Measurements from ENCODE around the gene KRT7.

Gene KRT7

DNA sequence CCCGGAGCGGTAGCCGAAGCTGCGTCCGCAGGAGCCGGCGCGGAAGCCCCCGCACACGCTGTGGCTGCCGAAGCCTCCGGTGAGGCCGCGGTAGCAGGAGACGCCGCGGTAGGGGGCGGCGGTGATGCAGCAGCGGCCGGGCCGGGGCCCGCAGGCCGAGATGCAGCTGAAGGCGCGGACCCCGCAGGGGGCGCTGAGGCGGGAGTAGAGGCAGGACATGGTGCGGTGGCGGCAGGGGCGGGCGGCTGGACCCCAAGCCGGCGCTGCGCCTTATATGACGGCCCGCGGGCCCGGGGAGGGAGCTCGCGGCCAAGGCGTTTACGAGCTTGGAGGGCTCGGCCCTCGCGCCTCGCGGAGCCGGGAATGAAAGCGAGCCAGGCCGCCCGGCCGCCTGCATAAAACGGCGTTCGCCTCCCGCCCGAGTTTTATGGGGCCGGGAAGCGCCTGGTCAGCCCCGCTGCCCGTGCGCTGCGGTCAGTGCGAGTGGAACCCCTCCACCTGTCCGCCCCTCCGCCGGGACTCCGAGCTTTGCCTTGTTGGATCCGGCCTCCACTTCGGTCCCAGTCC, 25.4 kb downstream of the KRT7 start:
- no peak for DNase-seq

DNA sequence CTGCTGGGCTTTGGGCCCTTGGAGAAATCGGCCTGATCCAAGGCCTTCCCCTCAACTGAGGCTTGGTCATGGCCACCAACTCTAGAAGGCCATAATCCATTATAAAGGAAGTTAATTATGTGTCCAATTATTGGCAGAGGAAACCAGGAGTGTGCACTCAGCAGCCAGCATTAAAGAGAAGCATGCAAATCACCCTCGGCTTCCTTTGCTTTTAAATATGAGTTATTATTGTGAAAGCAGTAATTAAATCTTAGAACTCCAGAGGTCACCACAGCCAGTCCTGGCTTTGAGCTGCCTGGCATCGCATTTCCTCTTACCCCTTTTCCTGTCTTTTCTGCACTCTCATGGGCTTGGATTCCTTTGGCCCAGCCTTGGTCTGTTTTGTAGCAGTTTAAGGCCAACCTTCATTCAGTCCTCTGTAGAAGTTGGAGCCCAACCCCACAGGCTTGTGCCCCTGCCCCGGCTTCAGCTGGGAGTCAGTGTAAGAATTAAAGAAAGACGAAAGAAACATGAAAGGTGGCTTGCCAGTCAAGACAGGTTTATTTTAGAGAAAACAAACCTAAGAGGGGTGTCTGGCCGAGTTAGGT, 26.7 kb downstream of the KRT7 start:
- no peak for DNase-seq

DNA sequence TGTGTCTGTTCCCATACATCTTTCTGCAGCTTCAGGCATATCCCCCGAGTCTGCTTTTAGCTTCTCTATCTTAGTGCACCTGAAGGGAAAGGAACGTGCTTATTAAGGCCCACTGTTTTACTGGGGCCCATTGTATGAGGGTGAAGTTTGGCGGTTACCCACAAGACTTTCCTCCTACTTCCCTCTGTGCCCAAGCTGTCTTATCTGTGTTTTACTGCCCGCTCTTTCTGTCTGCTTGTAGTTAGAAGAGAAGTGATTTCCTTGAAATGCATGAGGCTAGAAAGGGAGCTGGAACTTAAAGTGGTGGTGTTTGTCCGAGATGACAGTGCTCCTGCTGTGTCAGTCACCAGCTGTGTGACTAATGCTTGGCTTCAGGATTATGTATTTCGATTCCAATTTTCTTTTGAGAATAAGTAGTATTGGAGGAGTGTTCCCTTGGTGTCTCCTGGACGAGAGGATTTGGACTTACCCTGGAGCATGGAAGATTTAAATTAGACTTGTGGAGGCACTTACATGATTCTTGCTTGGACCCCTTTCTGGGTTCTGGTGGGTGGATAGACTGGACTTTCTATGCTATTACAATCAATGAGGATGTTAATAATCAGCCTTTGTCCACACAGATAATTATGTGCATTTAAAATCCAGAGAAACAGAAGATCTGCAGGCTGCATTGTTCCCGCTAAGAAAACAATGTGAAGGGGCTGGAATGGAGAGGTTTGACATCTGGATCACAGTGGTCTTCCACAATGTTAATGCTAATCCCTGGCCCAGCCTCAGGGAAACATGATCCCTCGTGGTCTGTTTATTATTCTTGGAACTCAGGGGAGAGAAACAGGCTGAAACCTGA, 27.5 kb downstream of the KRT7 start:
- DNase-seq: no peak

DNA sequence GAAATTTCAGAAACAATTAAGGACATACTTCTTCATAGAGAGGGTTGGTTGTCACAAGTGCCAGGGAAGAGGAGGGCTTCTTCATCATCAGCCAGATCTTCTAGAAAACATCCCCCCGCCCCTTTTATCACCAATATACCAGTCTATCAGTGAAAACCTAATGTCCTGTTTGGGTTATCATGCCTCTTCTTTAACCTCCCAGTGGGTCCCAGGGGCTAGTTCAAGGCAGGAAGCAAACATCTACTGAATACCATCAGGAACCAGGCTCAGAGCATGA, 28.1 kb downstream of the KRT7 start:
- no peak for DNase-seq

DNA sequence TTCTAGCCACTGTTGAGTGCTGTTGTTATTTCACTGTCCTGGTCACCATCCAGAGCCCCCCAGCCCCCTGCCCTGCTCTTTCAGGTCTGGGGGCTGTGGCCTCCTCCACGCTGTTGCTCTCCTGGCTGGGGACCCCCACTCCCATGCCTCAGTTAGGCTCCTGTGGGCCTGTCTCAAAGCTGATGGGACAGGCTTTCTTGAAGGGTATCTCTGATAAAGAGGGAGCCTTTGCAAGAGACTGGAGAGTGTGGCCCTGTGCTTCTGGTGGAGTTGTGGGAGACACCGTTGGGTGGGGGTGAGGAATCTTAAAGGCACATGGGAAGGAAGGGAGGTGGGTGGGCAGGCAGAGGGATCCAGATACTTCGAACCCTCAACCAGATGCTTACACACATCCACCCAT, 29.2 kb downstream of the KRT7 start:
- DNase-seq: no peak

DNA sequence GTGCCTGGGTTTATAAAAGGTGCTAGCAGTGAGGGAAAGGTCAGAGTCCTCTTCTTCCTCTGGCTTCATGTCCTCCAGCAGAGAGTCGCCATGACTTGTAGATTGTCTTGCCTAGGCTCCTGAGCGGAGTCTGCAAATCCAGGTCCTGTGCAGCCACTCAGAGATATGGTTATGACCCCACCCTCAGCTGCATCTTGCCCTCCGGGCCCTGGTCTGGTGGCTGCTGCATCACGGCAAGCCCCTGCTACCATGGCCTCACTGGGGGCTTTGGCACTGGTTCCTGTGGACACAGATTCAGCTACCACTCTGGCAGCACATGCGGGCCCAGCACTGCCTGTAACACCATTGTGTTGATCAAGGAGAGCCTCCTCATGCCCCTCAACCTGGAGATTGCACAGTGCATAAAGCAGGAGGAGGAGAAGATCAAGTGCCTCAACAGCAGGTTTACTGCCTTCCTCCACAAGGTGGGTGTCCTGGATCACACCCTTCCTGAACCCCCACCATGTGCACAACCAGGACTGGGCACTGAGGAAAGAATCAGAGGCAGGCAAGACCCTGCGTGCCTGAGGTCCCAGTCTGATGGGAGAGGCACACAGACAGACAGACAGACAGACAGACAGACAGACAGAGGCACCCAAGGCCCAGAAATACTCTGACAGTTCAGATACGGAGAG, 30.9 kb downstream of the KRT7 start:
- no peak for DNase-seq

DNA sequence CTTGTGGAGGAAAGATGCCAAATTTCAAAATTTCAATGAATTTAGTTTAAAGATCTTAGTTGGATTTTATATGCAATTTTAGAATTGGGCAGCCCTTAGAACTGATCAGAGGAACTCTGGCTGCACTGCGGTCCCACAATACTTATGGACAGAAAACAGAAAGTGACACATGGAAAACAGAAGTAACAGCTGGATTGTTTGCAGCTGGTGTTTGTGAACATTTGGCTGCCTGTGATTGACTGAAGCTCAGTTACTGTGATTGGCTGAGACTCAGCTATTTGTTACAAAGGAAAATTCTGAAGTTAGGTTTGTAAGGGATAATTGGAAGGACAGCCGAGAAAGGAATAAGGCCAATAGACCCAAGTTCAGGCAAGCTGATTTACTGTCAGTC, 31.4 kb downstream of the KRT7 start:
- no peak for DNase-seq

DNA sequence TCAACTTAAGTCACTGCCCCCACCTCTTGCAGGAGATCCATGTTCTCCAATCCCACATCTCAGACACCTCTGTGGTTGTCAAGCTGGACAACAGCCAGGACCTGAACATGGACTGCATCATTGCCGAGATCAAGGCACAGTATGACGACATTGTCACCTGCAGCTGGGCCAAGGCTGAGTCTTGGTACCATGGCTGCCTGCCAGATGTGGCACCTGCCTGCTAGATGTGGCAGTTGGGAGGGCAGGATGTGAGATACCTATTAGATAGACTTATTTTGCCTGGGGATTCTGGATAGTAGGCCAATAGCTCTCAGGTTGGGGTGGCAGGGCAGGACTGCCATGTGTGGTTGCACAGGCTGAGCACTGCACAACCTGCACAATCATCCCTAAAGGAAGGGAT, 33.5 kb downstream of the KRT7 start:
- no peak for DNase-seq

DNA sequence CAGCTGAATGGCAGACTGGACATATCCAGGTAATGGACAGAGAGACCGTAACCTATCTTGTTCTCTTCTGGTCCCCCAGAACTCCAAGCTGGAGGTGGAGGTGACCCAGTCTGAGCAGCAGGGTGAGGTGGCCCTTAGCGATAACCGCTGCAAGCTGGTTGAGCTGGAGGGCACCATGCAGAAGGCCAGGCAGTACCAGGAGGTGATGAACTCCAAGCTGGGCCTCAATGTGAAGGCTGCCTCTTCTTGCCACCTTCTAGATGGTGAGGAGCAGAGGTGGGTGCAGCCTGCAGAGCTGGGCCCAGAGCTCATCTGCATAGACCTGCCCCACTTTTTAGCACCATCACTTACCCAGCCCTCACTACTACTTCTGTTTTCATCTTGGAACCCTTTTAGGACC, 34.2 kb downstream of the KRT7 start:
- DNase-seq: no peak

DNA sequence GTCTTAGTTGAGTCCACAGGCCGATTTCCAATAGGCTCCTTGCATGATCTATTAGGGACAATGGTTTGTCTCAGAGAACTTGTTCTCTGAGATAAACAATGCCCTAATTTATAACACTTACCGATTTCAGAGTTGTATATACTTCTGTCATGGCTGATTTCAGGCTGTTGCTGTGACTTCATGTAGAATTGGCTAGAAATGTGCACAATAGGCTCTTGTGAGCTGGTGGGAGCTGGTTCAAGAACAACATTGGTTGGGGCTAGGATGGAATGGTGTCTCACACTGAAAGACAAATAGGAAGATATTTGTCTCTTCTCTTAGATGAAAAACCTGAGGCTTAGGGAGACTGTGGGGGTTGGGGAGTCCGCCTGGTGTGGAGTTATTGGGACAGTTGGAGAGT, 34.7 kb downstream of the KRT7 start:
- no peak for DNase-seq

DNA sequence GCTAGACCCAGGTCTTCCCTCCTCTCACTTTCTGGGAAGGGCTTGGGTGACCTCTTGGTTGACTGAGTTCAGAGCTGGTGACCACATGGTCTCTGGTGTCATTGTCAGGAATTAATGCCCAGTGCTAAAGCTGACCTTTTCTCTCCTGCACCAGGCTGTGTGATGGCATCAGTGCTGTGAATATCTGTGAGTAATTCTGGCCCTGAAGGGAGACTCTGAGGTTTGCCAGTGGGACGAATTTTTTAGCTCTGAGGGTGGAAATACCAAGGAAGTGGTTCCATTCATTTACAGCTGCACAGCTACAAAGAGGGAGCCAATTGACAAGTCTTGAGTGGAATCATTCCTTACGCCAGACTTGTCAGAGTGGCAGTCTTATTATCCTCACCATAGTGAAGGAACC, 35.2 kb downstream of the KRT7 start:
- DNase-seq: no peak

DNA sequence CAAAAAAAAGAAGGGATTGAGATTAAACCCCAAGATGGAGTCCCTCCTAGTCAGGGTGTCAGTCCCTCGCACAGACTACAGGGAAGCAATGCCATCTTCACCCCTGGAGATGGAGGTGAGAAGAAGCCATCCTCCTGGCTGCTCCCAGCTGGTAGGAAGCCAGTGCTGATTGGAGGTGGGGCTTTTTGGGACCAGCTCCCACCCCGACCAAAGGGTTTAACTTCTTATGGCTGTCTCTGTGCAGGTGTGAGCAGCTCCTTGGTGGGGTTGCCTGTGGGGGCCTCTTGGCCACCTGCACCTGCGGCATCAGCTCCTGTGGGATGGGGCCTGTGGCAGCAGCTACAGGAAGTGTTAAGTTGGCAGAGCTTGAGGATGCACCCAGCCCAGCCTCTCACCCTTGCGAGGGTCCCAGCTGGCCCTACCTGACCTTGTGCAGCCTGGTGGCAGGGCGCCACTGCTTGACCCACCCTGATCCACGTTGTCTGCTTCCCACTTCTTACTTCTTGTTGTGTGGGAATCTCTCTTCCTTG, 37.6 kb downstream of the KRT7 start:
- no peak for DNase-seq

DNA sequence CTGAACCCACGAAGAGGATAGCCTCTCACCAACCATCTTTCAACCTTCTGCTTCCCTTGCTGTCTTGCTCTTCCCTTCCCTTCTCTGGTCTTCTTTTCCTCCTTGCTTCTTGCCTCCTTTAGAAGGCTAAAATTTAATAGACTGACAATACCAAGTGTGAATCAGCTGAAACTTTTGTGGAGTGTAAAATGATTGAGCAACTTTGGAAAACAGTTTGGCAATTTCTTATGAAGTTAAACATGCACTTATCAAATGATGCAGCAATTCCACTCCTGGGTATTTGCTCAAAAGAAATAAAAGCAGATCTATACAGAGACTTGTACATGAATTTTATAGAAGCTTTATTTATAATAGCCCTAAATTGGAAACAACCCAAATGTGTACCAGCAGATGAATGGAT, 38.1 kb downstream of the KRT7 start:
- DNase-seq: no peak

DNA sequence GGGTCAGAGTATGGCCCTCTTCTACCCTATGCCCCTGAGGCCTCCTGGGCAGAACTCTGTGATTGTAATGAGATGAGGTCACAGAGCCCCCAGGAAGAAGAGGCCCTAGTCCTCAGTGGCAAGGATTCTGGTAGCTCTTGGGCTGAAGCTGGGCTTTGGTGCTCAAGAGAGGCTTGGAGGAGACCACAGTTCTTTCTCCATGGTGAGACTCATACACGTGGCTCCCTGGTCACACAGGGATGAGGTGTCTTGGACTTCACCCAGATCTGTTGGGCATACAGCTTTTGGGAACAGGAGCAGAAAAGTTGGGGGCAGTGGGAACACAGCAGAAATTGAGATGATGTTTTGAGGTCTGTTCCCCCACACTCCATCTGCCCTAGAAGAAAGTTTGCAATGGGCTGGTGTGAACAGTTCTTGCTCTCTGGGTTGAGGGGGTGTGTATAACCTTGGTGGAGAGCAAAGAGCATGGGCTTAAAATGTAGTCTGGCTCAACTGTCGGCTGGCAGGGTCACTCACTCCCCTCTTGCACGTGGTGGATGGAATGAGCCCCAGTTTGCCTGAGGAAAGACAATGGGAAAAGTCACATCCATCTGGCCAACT, 41.6 kb downstream of the KRT7 start, which contains the start of gene KRT86:
KRT86 (plus strand) TSS at position 125 of the 600 bp plus-strand sequence. CDS start 27,272 bp downstream, outside the sequence.
- no peak for DNase-seq

DNA sequence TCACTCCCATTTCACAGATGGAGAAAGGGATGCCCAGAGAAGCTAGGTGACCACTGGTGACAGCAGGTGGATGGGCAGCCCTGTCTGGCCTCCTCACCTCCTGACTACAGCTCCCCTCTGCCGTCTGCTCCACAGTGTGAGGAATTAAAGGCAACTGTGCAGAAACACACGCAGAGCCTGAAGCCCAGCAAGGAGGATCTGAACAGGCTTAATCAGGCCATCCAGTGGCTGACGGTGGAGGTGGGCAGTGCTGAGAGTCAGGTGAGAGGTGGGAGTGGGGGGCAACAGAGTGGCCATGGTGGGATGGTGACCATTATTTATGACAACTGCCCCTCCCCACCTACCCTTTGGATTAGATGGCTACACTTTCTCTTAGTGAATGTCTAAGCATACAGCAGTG, 42.6 kb downstream of the KRT7 start:
- DNase-seq: no peak

DNA sequence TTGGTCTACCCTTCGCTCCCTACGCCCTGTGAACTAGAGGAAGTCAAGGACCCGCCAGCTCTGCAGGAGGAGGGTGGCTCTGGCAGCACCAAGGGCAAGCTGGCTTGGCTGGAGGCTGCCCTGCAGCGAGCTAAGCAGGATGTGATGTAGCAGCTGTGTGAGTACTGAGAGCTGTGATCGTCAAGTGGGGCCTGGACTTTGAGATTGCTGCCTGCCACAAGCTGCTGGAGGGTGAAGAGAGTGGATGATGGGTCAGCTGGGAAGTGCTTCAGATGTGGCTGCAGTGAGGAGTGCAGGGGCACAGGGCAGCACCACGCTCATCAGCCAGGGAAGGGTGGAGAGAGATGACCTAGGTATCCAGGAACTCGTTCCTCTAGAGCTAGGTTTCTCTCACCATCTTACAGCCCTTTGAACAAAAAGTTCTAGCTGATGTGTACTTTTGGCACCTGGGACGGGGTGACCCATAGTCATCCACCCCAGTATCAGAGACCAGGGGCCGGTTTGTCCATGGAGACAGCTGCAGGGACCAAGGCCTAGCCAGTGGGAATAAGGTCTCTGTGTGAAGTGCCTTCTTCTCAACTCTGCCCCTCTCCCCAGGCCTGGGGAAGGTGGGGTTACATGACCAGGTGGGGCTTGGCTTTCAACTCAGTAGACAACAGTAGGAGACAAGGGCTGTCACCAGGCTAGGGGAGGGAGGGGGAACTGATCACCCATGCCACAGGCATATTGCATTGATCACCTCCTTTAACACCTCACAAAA, 44.6 kb downstream of the KRT7 start:
- DNase-seq: no peak

DNA sequence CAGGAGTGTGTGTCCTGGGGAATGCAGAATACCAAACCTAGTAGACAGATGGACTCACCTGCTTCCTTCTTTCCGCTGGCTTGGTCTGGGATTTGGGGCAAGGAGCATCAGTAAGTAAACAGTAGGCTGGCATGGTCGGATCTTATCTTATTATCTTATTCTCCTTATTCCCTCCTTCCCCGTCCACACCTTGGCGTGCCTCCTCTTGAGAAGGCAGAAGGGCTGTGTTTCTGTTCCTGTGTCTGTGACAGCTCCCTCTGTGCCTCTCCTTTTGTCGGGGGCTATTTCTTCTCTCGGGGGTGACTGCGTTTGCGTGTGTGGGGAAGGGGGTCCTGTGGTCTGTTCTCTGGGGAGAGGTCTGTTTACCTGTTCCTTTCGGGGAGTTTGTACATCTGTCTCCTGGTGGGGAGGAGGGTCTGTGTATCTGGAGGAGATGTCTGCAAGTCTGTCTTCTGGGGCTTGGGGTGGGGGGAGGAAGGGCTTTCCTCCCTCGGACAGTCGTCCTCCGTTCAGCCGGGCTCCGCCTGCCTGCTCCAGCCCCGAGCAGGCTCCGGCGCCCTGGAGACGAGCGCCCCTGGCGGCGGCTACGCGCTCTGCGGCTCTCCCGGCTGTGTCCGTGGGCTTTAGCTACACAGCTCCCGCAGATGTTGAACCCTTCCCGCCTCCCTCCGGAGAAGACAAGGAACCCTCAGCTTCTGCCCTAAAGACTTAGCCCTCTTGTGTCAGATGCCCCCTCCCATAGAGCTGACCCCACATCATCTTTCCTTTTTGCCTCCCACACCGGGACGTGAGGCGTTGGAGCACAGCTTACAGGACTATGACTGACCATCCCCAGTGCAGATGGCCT, 45.8 kb downstream of the KRT7 start:
- peak; percentile 79 to 83 for DNase-seq

DNA sequence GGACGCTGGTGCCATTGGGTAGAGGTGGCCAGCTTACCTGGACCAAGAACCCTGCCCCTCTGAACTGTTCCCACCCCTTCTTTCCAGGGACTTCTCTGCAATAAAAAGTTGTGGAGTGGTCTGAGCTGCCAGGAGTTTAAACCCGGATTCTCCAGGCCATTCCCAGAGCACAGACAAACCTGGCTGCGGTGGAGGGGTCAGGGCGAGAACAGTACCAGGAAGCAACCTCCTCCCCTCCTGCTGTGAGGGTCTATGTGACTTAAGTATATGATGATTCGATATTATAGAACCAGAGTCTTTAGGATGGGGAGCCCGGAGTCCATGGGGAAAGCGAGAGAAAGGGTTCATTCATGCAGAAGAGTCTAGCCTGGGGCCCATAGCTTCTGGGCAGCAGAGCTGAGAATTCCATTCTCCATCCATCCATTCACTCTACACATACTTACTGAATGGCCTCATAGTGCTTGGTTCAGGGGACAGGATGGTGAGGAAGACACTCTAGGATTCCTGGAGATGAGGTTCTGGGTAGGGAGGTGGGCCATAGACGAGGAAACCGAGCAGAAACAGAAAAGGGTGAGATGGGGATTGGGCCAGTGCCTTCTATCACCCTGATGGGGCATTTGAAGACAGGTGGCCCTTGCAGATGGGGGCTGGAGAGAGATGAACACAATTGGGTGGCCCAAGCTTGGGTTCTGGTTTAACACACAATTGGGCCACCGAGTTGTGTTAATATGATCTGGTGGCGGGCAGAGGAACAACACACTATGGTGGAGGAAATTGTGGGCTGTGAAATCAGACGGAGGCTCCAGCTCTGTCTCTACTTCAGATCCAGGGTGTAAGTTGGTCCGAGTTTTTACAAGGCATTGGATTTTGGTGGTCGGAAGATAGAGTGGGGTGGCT, 46.6 kb downstream of the KRT7 start:
- DNase-seq: no peak

DNA sequence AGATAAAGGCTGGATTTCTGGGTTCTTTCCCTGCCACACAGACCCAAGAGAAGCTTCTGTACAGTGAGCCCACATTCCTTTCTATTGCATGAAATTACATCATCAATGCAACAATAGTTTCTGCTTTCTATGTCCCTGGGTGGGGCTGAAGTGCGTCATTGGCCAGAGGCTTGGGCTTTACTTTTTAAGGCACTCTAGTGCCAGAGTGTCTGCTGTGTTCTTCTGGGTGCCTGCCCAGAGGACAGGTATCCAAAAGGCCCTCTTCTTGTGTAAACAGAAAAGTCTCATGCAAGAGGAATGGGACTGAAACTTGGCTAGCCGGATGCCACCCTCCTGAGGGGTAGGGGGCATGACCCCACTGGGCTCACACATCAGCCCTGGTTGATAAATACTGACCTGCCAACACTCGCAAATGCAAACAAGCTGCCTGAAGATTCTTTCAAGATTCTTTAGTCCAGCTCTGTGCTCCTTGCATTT, 47.3 kb downstream of the KRT7 start:
- DNase-seq: no peak
